Activated CD4-positive, alpha-beta T cell treated with anti-CD3 and anti-CD28 coated beads, Interleukin-2, amount 50 U/mL, for 4 hours (primary cell): Measurements from ENCODE around the gene OBSCN.

ENCODE experiments used
- DNase-seq, 2 experiments: peaks; one replicate each; pipeline ENCODE4 v3.0.0-alpha.2; 2020

Gene OBSCN

GRCh38 chr1:228362141-228362883, 154.5 kb downstream of the OBSCN start:
- no peak for DNase-seq

GRCh38 chr1:228362884-228363450, 155.1 kb downstream of the OBSCN start:
- DNase-seq: no peak

- no peak for DNase-seq
Observed at GRCh38 chr1:228363686-228364067, 155.8 kb downstream of the OBSCN start.

GRCh38 chr1:228364068-228364705, 156.3 kb downstream of the OBSCN start:
- no peak for DNase-seq

GRCh38 chr1:228364706-228365213, 156.9 kb downstream of the OBSCN start:
- no peak for DNase-seq

GRCh38 chr1:228365271-228366061, 157.6 kb downstream of the OBSCN start:
- no peak for DNase-seq

GRCh38 chr1:228366062-228366865, 158.4 kb downstream of the OBSCN start:
- DNase-seq: no peak

GRCh38 chr1:228366866-228367741, 159.3 kb downstream of the OBSCN start:
- no peak for DNase-seq

- no peak for DNase-seq
Observed at GRCh38 chr1:228367798-228368791, 160.3 kb downstream of the OBSCN start.

- no peak for DNase-seq
Observed at GRCh38 chr1:228368801-228369607, 161.2 kb downstream of the OBSCN start.

GRCh38 chr1:228369608-228370438, 162.0 kb downstream of the OBSCN start:
- DNase-seq: no peak

- DNase-seq: no peak
Observed at GRCh38 chr1:228370439-228370940, 162.6 kb downstream of the OBSCN start.

- no peak for DNase-seq
Observed at GRCh38 chr1:228370941-228371740, 163.3 kb downstream of the OBSCN start.

- no peak for DNase-seq
Observed at GRCh38 chr1:228371741-228372182, 163.9 kb downstream of the OBSCN start.

- no peak for DNase-seq
Observed at GRCh38 chr1:228372183-228373003, 164.5 kb downstream of the OBSCN start.
